HepG2 (cell line): Measurements from ENCODE around the gene PML. TPM values are rescaled to one million over a fixed set of nuclear protein-coding genes. Genes with fewer than 3 reads are reported as not detected.
A peak's percentile ranks its signal among the peaks of the same experiment; 100 is the strongest.

ENCODE experiments used
- GZF1 ChIP-seq: sonication (generic); formaldehyde crosslinking; IDR thresholded peaks from 2 replicates; pipeline ENCODE4 v1.5.1; 2020; ENCODE audit warnings: mild to moderate bottlenecking, missing genetic modification reagents
- MYC ChIP-seq: sonication (generic); formaldehyde crosslinking; IDR thresholded peaks from 2 replicates; pipeline ENCODE4 v1.9.0; 2021; ENCODE audit warnings: missing genetic modification reagents, borderline replicate concordance
- PREB ChIP-seq: sonication (generic); formaldehyde crosslinking; IDR thresholded peaks from 2 replicates; pipeline ENCODE4 v1.4.0; 2020; ENCODE audit warnings: missing genetic modification reagents
- RAD21 ChIP-seq: fragments of 450-650 bp; formaldehyde crosslinking; IDR thresholded peaks from 2 replicates; pipeline ENCODE4 v1.5.0; 2020; ENCODE audit warnings: mild to moderate bottlenecking
- ZNF329 ChIP-seq: sonication (generic); formaldehyde crosslinking; IDR thresholded peaks from 2 replicates; pipeline ENCODE4 v1.9.0; 2021; ENCODE audit warnings: low read depth, mild to moderate bottlenecking, missing genetic modification reagents
- polyA plus RNA-seq, 8 experiments: library from polyadenylated mRNA; depleted of rRNA in 3 of 8; stranded (reverse) in 7 of 8; unstranded in 1 of 8; fragments of >200 nt; fragmentation: Illumina TruSeq in 4 of 8; extraction: Trizol in 4 of 8; gene quantifications; 2 replicates each; pipeline versions ENCODE4 v1.2.1 to v1.2.3, GENCODE V29; 2011 to 2016; ENCODE audit warnings: low read depth in 4 of 8, missing spikeins in 1 of 8, mixed read lengths in 1 of 8; ENCODE audit not compliant: insufficient read depth in 1 of 8
- total RNA-seq, 5 experiments: library from RNA; depleted of rRNA; stranded (reverse); fragments of >200 nt; fragmentation: Illumina TruSeq; extraction: Trizol; gene quantifications; 2 replicates each; pipeline ENCODE4 v1.2.3, GENCODE V29; 2016; ENCODE audit warnings: low read depth in 1 of 5
- TF ChIP-seq, protein P1 (sequence below): sonication (generic); formaldehyde crosslinking; IDR thresholded peaks from 2 replicates; pipeline ENCODE4 v1.4.0; 2020; ENCODE audit warnings: mild to moderate bottlenecking, missing genetic modification reagents
- TF ChIP-seq, protein P2 (sequence below): sonication (generic); formaldehyde crosslinking; IDR thresholded peaks from 2 replicates; pipeline ENCODE4 v1.4.0; 2020; ENCODE audit warnings: low read depth, mild to moderate bottlenecking, missing genetic modification reagents
- TF ChIP-seq, protein P3 (sequence below): sonication (generic); formaldehyde crosslinking; IDR thresholded peaks from 2 replicates; pipeline ENCODE4 v1.5.0; 2020; ENCODE audit warnings: mild to moderate bottlenecking, missing genetic modification reagents, borderline replicate concordance

The PML gene
- total and polyA plus RNA-seq, 2 of the 13 experiments (the other 11 are each of a cell fraction or from before 2014, with no cell fraction given) = 2.9 to 3.9 TPM

DNA sequence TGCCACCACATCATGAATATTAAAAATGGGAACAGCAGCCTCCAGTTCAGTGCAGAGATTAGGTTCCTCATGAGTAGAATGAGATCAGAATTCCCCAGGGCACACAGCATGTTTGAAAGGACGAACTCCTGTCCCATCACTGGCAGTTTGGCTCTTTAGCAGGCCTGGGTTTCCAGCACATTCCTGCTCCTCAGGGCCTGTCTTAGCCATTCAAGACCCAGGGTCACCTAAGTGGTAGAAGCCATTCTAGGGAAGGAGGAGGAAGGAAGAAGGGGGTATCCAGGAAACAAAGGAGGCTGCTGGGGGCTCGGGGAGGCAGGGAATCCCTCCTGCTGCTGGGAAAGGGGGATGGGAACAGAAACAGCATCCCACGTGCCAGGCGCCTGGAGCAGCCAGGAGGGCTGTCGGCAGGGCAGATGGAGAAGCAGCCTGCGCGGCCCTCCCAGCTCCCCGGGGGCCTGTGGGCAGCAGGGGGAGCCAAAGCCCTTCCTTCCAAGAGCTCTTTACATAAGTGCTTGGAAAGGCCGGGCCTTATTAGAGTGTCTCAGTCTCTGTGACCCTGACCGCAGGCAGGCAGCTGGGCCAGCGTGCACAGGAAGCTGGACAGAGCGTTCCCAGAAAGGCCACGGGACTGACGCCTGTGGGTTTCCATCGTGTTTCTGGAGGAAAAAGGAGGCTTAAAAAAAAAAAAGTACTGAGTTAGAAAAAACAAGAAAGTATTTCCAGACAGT, 43.5 kb upstream of the PML start (continued):
- TF ChIP-seq, protein P1, sequence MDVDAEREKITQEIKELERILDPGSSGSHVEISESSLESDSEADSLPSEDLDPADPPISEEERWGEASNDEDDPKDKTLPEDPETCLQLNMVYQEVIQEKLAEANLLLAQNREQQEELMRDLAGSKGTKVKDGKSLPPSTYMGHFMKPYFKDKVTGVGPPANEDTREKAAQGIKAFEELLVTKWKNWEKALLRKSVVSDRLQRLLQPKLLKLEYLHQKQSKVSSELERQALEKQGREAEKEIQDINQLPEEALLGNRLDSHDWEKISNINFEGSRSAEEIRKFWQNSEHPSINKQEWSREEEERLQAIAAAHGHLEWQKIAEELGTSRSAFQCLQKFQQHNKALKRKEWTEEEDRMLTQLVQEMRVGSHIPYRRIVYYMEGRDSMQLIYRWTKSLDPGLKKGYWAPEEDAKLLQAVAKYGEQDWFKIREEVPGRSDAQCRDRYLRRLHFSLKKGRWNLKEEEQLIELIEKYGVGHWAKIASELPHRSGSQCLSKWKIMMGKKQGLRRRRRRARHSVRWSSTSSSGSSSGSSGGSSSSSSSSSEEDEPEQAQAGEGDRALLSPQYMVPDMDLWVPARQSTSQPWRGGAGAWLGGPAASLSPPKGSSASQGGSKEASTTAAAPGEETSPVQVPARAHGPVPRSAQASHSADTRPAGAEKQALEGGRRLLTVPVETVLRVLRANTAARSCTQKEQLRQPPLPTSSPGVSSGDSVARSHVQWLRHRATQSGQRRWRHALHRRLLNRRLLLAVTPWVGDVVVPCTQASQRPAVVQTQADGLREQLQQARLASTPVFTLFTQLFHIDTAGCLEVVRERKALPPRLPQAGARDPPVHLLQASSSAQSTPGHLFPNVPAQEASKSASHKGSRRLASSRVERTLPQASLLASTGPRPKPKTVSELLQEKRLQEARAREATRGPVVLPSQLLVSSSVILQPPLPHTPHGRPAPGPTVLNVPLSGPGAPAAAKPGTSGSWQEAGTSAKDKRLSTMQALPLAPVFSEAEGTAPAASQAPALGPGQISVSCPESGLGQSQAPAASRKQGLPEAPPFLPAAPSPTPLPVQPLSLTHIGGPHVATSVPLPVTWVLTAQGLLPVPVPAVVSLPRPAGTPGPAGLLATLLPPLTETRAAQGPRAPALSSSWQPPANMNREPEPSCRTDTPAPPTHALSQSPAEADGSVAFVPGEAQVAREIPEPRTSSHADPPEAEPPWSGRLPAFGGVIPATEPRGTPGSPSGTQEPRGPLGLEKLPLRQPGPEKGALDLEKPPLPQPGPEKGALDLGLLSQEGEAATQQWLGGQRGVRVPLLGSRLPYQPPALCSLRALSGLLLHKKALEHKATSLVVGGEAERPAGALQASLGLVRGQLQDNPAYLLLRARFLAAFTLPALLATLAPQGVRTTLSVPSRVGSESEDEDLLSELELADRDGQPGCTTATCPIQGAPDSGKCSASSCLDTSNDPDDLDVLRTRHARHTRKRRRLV = no peak
- TF ChIP-seq ZNF329 (CRISPR knock-in tag) (no peak), PREB (CRISPR knock-in tag) (no peak), GZF1 (CRISPR knock-in tag) (no peak), RAD21 (peak; percentile 84), MYC (CRISPR knock-in tag) (no peak; the same call in 1 of the 2 replicates)
- TF ChIP-seq, protein P2, sequence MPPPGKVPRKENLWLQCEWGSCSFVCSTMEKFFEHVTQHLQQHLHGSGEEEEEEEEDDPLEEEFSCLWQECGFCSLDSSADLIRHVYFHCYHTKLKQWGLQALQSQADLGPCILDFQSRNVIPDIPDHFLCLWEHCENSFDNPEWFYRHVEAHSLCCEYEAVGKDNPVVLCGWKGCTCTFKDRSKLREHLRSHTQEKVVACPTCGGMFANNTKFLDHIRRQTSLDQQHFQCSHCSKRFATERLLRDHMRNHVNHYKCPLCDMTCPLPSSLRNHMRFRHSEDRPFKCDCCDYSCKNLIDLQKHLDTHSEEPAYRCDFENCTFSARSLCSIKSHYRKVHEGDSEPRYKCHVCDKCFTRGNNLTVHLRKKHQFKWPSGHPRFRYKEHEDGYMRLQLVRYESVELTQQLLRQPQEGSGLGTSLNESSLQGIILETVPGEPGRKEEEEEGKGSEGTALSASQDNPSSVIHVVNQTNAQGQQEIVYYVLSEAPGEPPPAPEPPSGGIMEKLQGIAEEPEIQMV (CRISPR knock-in tag) = no peak
- TF ChIP-seq, protein P3, sequence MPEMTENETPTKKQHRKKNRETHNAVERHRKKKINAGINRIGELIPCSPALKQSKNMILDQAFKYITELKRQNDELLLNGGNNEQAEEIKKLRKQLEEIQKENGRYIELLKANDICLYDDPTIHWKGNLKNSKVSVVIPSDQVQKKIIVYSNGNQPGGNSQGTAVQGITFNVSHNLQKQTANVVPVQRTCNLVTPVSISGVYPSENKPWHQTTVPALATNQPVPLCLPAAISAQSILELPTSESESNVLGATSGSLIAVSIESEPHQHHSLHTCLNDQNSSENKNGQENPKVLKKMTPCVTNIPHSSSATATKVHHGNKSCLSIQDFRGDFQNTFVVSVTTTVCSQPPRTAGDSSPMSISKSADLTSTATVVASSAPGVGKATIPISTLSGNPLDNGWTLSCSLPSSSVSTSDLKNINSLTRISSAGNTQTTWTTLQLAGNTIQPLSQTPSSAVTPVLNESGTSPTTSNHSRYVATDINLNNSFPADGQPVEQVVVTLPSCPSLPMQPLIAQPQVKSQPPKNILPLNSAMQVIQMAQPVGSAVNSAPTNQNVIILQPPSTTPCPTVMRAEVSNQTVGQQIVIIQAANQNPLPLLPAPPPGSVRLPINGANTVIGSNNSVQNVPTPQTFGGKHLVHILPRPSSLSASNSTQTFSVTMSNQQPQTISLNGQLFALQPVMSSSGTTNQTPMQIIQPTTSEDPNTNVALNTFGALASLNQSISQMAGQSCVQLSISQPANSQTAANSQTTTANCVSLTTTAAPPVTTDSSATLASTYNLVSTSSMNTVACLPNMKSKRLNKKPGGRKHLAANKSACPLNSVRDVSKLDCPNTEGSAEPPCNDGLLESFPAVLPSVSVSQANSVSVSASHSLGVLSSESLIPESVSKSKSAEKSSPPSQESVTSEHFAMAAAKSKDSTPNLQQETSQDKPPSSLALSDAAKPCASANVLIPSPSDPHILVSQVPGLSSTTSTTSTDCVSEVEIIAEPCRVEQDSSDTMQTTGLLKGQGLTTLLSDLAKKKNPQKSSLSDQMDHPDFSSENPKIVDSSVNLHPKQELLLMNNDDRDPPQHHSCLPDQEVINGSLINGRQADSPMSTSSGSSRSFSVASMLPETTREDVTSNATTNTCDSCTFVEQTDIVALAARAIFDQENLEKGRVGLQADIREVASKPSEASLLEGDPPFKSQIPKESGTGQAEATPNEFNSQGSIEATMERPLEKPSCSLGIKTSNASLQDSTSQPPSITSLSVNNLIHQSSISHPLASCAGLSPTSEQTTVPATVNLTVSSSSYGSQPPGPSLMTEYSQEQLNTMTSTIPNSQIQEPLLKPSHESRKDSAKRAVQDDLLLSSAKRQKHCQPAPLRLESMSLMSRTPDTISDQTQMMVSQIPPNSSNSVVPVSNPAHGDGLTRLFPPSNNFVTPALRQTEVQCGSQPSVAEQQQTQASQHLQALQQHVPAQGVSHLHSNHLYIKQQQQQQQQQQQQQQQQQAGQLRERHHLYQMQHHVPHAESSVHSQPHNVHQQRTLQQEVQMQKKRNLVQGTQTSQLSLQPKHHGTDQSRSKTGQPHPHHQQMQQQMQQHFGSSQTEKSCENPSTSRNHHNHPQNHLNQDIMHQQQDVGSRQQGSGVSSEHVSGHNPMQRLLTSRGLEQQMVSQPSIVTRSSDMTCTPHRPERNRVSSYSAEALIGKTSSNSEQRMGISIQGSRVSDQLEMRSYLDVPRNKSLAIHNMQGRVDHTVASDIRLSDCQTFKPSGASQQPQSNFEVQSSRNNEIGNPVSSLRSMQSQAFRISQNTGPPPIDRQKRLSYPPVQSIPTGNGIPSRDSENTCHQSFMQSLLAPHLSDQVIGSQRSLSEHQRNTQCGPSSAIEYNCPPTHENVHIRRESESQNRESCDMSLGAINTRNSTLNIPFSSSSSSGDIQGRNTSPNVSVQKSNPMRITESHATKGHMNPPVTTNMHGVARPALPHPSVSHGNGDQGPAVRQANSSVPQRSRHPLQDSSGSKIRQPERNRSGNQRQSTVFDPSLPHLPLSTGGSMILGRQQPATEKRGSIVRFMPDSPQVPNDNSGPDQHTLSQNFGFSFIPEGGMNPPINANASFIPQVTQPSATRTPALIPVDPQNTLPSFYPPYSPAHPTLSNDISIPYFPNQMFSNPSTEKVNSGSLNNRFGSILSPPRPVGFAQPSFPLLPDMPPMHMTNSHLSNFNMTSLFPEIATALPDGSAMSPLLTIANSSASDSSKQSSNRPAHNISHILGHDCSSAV (CRISPR knock-in tag) = no peak
